DLD1 (cell line): ENCODE measurements around the gene RIN3.
"Not testable (repeated sequence)": the region's sequence is repeated elsewhere in the genome, so short reads cannot be mapped to it uniquely, and the experiment has no call there.

ENCODE experiments used
- in situ Hi-C: cut with HindIII; loops from 2 replicates; pipeline ENCODE4 v1.10.0; 2017; ENCODE audit warnings: low sequenced_read_pairs

The RIN3 gene

DNA sequence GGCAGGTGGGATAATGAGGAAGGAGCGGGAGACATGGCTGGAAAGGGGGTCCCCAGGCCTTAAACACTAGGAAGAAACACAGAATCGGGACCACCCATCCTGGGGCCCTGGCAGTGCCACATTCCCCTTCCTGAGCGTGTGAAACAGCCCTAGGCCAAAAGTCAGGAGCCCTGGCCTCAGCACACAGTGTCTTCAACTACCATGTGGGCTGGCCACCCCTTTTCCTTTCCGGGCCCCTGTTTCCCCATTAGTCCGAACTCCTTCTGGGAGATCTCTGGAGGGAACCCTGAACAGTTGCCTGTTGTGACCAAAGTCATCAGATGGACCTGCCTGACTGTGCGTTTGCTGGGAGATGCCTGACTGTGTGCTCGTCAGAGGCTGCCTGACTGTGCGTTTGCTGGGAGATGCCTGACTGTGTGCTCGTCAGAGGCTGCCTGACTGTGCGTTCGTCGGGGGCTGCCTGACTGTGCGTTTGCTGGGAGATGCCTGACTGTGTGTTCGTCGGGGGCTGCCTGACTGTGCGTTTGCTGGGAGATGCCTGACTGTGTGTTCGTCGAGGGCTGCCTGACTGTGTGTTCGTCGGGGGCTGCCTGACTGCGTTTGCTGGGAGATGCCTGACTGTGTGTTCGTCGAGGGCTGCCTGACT, 126.0 kb downstream of the RIN3 start:
- in situ Hi-C loops = not testable (repeated sequence)

DNA sequence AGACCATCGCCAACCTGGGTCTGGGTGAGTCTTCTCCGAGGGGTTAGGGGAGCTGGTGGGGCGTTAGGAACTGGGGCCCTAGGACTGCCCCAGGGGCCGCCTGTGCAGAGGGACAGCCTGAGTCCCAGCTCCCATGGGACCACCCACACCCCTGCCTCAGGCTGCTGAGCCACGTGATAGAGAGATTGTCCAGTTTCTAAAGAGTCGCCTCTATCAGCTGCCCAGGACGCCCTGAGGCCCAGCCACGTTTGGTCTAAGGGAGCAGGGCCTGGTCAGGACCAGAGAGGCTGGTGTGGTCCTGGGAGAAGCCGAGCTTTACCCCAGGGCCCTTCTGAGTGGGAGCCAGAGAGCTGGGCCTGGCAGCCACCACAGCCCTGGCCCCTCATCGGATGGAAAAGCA, 127.7 kb downstream of the RIN3 start:
- in situ Hi-C loops = no loop called here

DNA sequence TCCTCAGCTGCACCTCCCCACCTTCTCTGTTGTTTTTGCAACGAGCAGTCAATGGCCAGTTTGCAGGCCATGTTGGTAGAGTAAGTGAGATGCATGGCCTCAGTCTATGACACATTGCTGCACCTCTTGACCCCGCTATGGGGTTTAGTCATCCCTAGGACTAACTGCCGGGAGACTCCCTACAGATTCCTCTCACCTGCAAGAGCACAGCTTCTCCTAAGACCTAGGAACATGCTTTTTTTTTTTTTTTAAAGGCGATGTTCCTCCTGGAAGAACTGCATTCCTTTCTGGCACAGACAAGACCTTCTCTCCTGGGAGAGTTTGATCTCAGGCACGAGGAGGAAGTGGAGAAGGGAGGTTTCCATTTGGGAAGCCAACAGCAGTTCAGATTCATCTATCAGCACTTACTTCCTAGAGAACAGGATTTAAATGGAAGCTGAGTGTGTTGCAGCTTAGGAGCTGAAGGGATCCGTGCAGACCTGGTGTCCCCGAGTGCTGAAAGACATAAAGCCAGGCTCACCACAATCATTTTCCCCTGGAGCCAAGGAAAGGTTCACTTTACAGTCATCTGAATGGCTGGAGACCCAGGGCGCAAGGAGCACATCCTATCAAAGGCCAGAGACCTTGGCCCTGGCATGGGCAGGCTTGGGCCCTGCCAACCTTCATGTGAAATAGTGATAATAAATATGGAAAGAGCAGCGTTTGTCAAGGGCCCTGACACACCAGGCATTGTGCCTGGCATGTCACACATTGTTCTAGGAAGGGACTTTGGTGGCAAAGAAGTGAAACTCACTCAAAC, 130.8 kb downstream of the RIN3 start:
- in situ Hi-C loops = no loop called here

DNA sequence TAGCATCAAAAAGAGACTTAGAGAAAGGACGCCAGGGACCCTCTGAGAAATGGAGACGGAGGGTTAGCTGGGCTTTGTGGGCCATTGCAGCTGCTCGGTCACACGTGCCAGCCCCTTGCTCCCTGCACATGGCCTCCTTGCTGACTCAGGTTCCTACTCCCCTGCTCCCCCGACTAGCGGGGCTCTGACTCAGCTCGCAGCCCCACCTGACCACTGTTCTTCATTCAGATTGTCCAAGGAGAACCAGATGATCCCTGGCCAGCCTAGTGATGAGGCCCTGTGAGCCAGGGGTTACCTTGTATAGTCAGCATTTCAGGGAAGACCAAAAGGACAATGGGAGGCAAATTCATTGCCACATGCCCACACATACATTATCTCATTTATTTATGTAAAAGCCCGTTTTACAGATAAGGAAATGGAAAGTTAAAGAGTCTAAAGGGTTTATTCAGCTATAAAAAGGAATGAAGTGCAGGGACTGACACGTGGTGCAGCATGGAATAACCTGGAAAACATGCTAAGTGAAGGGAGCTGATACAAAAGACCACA, 131.5 kb downstream of the RIN3 start:
- in situ Hi-C loops = no loop called here

DNA sequence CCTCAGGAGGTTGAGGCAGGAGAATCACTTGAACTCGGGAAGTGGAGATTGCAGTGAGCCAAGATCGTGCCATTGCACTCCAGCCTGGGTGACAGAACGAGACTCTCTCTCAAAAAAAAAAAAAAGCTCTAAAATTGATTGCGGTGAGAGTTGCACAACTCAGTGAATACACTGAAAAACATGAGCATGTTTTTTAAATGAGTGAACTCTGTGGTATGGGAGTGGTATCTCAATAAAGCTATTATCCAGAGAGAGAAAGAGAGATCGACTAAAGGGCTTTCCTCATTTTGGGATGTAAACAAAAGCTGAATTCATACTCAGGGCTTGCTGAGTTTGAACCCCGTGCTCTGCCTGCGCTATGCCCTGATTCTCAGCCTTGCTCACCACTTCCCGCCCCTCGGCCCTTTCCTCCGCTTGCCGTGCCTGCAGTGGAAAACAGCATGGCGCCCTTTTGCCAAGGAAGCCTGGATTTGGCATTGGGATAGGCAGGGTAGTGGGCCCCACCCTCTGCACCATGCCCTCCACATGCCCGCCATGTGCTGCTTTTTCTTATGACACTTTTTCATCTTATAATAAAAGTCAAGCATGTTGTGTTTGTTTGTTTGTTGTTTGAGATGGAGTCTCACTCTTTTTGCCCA, 132.4 kb downstream of the RIN3 start:
- in situ Hi-C loops = no loop called here

DNA sequence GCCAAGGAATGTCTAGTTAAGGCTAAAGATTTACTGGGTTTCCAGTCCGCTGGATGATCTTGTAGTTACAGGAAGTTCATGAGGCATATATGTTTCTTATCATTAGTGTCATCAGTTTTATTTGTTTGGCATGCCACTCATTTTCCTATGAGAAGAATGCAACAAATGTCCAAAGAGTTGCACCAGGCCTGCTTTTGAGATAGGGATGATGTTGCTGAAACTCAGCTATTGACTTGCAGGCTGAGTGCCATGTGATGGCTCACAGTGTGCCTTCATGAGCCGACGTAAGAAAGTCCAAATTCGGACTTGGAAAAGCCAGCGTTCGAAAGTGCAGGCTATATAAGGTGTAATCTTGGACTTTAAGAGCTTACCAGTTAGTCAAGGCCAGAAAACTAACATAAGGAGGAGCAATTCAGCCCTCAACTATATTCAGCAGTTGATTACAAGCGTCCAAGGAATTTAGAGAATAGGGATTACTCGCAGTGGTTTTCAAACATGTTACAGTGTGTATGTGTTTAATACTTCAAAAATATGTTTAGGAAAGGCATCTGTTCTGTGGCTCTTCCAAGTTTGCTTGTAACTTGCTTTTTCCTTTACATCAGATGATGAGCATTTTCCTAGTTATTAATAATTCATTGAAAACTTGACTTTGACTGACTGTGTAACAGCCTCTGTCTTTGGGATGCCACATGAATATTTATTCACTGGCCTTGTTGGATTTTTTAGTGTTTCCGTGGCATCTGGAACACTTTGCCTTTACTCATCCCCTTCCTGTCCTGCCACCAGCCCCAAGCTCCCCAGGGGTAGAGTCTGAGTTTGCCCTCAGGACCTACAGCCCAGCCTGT, 133.6 kb downstream of the RIN3 start:
- in situ Hi-C loops = no loop called here

DNA sequence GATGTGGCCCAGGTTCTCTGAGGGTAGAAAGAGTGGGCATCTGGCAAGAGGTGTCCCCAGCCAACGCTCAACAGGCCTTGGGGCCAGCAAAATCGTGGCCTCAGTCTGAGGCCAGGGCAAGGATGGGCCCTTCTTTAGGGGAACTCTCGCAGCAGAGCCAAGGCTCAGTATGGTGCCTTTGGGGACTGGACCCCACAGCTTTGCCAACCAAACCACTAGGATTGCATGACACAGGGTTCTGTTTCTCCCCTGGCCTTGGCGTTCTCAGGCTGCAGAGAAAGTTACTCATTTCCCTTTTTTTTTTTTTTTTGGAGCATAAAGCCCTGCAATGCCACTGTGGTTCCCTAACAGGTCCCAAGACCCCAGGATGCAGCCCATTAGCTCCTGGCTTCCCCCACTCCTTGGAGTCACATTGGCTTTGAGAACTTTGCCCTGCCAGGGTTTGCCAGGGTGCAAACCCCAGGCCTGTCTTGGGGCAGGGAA, 134.3 kb downstream of the RIN3 start:
- in situ Hi-C loops = no loop called here

DNA sequence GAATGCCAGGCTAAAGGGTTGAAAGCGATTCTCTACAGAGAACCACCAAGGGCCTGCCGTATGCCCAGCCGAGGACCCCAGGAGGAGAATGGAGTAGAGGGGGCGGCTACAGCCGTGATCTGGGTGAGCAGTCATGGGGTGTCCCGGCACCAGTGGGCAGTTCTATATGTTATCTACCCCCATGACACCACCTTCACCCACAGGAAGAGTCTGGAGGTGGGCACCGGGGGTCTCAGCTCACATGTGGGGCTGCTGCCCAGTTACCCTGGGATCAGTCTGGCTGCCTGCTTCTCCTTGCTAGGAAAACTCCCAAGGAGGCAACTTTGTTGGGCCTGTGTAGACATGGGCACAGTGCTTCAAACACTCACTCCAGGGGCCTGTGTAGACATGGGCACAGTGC, 135.5 kb downstream of the RIN3 start:
- in situ Hi-C loops = no loop called here

DNA sequence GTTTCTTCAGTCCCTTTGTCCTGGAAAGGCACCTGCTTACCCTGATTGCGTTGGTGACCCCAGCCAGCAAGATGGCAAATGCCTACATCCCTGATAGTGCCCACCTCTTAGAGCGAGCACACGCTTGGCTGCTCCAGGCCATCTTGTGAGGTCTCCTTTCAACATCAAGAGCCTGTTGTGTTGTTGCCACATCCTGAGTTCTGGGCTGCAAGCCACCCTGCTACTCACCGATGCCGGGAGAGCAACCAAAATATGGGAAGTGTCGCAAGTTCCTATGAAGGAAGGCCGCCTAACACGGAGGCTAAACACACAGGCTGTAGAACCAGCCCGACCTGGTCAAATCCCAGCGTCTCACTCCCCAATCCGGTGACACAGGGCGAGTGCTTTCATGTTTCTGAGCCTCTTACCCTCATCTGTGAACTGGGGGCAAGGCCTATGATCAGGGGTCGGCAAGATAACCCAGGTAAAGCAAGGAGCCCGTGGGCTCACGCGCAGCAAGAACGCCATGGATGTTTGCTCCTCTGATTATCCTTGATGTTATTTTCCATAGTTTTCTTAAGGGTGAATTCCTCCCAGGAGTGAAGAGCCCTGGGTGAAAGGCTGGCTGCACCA, 136.5 kb downstream of the RIN3 start:
- in situ Hi-C loops = no loop called here

DNA sequence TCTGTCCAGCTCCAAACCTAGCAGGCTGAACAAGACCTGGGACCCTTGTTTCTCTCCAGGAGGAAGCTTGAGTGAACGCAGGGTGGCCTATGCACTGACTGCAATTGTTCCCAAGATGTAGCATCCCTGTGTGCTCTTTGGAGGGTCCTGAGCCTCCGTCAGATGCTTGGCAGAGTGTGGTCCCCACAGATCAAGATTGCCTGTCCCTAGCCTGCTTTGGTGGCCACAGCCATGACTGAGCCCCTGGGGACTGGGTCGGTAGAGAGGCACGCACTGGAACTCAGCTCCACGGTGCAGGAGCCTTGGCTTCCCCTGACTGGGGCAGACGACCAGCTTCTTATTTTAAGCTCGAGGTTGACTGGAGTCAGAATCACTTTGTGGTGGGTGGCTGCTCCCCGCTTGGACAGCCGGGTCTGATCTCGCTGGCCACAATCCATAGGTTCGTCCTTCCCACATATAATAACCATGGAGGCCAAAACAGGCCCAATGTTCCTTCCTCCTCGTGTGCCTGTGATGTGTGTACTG, 137.1 kb downstream of the RIN3 start:
- in situ Hi-C loops = no loop called here

DNA sequence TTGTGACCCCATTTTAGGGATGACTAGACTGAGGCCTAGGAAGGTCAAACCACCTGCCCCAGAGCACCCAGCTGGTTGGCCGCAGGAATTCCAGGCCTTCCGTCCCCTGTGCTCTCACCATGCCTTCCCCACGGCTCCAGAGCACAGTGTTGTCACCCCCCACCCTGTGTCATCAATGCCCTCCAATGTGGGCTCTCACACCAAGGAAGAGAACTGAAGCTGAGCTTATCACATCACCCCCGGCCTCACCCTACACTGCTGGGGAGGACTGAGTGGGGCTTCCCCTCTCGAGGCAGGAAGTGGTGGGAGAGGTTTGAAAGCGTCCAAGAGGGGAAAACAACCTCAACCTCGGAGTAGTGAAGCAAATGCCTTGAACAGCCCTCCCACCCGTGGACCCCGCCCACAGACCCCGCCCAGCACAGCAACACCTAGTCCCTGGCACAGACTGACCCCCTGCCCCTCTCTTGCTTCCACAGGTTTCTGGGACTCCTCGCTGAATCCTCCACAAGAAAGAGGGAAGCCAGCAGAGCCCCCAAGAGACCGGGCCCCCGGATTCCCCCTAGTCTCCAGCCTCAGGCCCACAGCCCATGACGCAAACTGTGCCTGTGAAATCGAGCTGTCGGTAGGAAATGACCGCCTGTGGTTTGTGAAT, 137.7 kb downstream of the RIN3 start:
- in situ Hi-C loops = no loop called here

DNA sequence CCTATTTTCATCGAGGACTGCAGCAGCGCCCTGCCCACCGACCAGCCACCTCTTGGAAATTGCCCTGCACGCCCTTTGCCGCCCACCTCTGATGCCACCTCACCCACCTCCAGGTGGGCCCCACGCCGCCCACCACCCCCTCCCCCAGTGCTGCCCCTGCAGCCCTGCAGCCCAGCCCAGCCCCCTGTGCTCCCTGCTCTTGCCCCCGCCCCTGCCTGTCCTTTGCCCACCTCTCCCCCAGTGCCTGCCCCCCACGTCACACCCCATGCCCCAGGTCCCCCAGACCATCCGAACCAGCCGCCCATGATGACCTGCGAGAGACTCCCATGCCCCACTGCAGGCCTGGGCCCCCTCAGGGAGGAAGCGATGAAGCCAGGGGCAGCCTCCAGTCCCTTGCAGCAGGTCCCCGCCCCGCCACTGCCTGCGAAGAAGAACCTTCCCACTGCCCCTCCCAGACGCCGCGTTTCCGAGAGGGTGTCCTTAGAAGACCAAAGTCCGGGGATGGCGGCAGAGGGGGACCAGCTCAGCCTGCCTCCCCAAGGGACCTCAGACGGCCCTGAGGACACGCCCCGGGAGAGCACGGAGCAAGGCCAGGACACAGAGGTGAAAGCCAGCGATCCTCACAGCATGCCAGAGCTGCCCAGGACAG, 138.3 kb downstream of the RIN3 start:
- in situ Hi-C loops = no loop called here

DNA sequence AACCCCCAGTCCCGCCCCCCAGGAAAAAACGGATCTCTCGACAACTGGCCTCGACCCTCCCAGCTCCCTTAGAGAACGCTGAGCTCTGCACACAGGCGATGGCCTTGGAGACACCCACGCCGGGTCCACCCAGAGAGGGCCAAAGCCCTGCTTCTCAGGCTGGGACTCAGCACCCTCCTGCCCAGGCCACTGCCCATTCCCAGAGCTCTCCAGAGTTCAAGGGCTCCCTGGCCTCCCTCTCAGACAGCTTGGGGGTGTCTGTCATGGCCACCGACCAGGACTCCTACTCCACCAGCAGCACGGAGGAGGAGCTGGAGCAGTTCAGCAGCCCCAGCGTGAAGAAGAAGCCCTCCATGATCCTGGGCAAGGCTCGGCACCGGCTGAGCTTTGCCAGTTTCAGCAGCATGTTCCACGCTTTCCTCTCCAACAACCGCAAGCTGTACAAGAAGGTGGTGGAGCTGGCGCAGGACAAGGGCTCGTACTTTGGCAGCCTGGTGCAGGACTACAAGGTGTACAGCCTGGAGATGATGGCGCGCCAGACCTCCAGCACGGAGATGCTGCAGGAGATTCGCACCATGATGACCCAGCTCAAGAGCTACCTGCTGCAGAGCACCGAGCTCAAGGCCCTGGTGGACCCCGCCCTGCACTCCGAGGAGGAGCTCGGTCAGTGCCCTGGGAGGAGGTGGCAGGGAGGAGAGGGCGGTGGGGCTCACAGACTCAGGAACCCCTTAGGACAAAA, 139.0 kb downstream of the RIN3 start:
- in situ Hi-C loops = no loop called here

DNA sequence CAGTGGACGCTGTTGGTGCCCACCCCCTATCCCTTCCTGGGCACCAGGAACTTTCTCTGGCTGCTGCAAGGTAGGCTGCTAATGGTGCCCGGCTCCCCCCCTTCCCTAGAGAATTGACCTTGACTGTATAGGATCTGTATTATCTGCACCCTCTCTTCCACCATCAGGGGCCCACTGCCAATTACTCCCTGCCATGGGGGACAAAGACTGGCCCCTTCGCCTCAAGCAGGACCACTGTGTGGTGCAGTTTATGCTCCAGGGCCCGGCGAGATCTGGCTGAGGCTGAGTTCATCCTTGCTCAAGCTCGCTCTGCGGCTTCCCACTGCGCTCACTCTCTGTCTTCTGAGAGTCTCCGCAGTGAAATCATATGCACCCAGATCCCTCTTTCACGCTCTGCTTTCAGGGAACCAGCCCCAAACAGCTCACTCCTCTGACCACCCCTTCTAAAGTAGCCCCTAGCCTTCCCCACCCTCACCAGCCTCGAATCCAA, 139.6 kb downstream of the RIN3 start:
- in situ Hi-C loops = no loop called here

DNA sequence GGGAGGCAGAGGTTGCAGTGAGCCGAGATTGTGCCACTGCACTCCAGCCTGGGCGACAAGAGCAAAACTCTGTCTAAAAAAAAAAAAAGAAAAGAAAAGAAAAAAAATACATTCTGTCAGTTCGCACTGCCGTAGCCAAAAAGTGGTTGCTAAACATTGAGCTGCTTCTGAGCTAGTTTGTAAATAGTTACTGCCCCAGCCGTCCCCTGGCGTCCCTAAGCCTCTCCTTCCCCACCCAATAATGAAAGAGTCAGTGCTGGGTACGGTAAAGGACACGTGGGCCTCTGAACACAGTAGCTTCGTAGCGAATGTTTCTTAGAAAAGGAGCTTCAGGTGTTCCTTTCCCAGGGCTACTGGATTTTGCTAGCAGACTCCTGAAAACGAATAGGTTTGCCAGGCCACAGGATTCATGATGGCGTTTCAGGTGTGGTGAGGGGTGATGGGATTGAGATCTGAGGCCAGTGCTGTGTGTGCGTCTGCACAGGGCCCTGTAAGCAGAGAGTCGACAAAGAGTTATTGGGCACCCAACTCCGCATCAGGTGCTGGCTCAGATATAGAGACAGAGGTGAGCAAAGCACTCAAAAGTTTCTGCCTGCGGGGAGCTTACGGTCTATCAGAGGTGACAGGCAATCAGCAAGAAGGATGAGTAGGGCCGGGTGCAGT, 140.8 kb downstream of the RIN3 start:
- in situ Hi-C loops = no loop called here

DNA sequence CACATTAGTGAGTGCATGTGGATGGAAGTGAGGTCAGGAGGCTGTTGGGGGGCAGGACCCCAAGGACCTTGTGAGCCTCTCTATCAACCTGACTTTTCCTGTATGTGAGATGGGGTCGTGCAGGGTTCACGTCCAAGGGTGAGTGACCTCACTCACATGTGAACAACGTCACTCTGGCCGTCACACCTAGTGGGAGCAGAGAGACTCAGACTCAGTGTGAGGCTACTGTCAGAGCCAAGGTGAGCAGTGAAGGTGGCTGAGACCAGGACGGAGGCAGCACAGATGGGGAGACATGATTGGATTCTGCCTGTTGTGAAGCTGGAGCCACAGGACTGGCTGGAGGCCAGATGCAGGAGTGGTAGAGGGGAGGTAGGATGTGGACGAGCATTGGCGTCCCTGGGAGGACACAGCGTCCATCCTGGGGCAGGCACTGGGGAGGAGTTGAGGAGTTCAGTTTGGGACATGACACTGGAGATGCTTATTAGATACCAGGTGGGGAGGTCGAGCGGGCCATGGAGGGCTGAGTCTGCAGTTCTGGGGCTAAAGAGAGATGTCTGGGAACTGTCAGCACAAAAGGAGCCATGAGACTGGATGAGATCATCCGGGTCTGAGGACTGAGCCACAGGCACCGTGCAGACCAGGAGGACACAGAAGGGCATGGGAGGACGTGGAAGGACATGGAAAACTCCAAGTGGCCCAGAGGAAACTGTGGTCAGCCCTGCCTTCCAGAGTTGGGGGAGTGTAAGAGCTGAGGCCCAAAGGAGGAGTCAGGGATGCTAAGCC, 142.0 kb downstream of the RIN3 start:
- in situ Hi-C loops = no loop called here
